CD8-positive, alpha-beta memory T cell (primary cell): ENCODE data around the gene CTDSPL. TPM values are rescaled to one million over a fixed set of nuclear protein-coding genes. Genes with fewer than 3 reads are reported as not detected.

ENCODE experiments used
- CTCF ChIA-PET: fragments of 350-600 bp; sonication (Branson Sonifier 250); formaldehyde crosslinking; loops from one replicate; lab custom pipeline; 2021; ENCODE audit warnings: antibody characterized with exemption; lab: Charles Lee
- POLR2A ChIA-PET: fragments of 350-600 bp; sonication (Branson Sonifier 250); formaldehyde crosslinking; loops from one replicate; lab custom pipeline; 2021; ENCODE audit warnings: antibody characterized with exemption; lab: Charles Lee
- DNase-seq, 5 donors: peaks; one replicate each; pipeline versions ENCODE4 v3.0.0 to v3.0.0-alpha.2; 2020 to 2022; ENCODE audit warnings: mixed read lengths in 1 of 5
- H3K27ac ChIP-seq: one replicate; pipeline ENCODE4 v1.7.0; 2013; ENCODE audit warnings: low read depth, mild to moderate bottlenecking, low read length, moderate library complexity
- H3K27me3 ChIP-seq: 2 replicates; pipeline ENCODE4 v1.7.0; 2013; ENCODE audit warnings: low read length, mild to moderate bottlenecking; ENCODE audit not compliant: insufficient read depth, poor library complexity, severe bottlenecking
- H3K36me3 ChIP-seq: 2 replicates; pipeline ENCODE4 v1.7.0; 2013; ENCODE audit warnings: mild to moderate bottlenecking, low read length, moderate library complexity; ENCODE audit not compliant: insufficient read depth
- H3K4me1 ChIP-seq: 2 replicates; pipeline ENCODE4 v1.7.0; 2013; ENCODE audit warnings: mild to moderate bottlenecking, low read length, moderate library complexity; ENCODE audit not compliant: insufficient read depth
- H3K4me3 ChIP-seq: 2 replicates; pipeline ENCODE4 v1.7.0; 2013; ENCODE audit warnings: mild to moderate bottlenecking, low read length
- H3K9me3 ChIP-seq: 2 replicates; pipeline ENCODE4 v1.7.0; 2013; ENCODE audit warnings: mild to moderate bottlenecking, low read length
- H3K27ac Mint-ChIP-seq, 8 donors: one replicate each; pipeline ENCODE4 v1.8.0; 2020 to 2021; ENCODE audit warnings: mixed read lengths in 8 of 8, mild to moderate bottlenecking in 6 of 8, inconsistent platforms in 3 of 8, moderate library complexity in 3 of 8
- H3K27me3 Mint-ChIP-seq, 2 donors: one replicate each; pipeline ENCODE4 v1.8.0; 2020 to 2021; ENCODE audit warnings: mixed read lengths in 2 of 2, mild to moderate bottlenecking in 1 of 2, moderate library complexity in 1 of 2
- H3K36me3 Mint-ChIP-seq, 3 donors: one replicate each; pipeline ENCODE4 v1.8.0; 2020 to 2021; ENCODE audit warnings: mixed read lengths in 3 of 3, inconsistent platforms in 1 of 3, mild to moderate bottlenecking in 1 of 3
- H3K4me1 Mint-ChIP-seq, 3 donors: one replicate each; pipeline ENCODE4 v1.8.0; 2020 to 2021; ENCODE audit warnings: mixed read lengths in 3 of 3, inconsistent platforms in 1 of 3, mild to moderate bottlenecking in 1 of 3
- H3K4me3 Mint-ChIP-seq, 7 donors: one replicate each; pipeline ENCODE4 v1.8.0; 2020 to 2021; ENCODE audit warnings: mixed read lengths in 7 of 7, mild to moderate bottlenecking in 6 of 7, moderate library complexity in 4 of 7, inconsistent platforms in 2 of 7
- H3K9me3 Mint-ChIP-seq, 5 donors: one replicate each; pipeline ENCODE4 v1.8.0; 2020 to 2022; ENCODE audit warnings: mixed read lengths in 5 of 5, mild to moderate bottlenecking in 3 of 5, moderate library complexity in 2 of 5, inconsistent platforms in 1 of 5
- polyA plus RNA-seq: library from polyadenylated mRNA; unstranded; fragments of 300-500 nt; fragmentation: Illumina TruSeq; gene quantifications from one replicate; pipeline ENCODE4 v1.2.3, GENCODE V29; 2021
- total RNA-seq, 2 experiments: library from RNA; stranded (reverse); gene quantifications; one replicate each; pipeline ENCODE4 v1.2.3, GENCODE V29; 2021

CTDSPL gene
- total and polyA plus RNA-seq, 3 experiments from 2014 or later: 0.74 to 0.84 TPM; not detected in 1

- ChIA-PET CTCF (no interaction called here), POLR2A (no interaction called here)
- H3K9me3 ChIP-seq: no peaks in the 10 kb centered on the region
Observed at GRCh38 chr3:37898424-37898823, 36.7 kb downstream of the CTDSPL start.

GRCh38 chr3:37899101-37899707 is 37.5 kb downstream of the CTDSPL start:
- Mint-ChIP-seq H3K4me3 (no peak overlapping the region), H3K27ac (no peak overlapping the region), H3K9me3 (no peaks in the 10 kb centered on the region), H3K27me3 (peaks cover 10 to 36% of the 10 kb centered on the region in 2 donors), H3K36me3 (no peaks in the 10 kb centered on the region), H3K4me1 (no peaks in the 10 kb centered on the region)
- CTCF ChIA-PET: no interaction called here
- Histone ChIP-seq H3K27me3 (no peaks in the 10 kb centered on the region), H3K4me3 (no peak overlapping the region), H3K27ac (no peak overlapping the region), H3K4me1 (no peaks in the 10 kb centered on the region), H3K9me3 (no peaks in the 10 kb centered on the region), H3K36me3 (no peaks in the 10 kb centered on the region)
- POLR2A ChIA-PET: no interaction called here
- DNase-seq: no peak

More at GRCh38 chr3:37898424-37898823, 36.7 kb downstream of the CTDSPL start:
- no peak overlapping the region for H3K4me3 ChIP-seq
- H3K27me3 ChIP-seq: no peaks in the 10 kb centered on the region
- Mint-ChIP-seq H3K4me3 (no peak overlapping the region), H3K27ac (no peak overlapping the region), H3K36me3 (no peaks in the 10 kb centered on the region), H3K4me1 (no peaks in the 10 kb centered on the region), H3K27me3 (peaks cover 10 to 36% of the 10 kb centered on the region in 2 donors), H3K9me3 (no peaks in the 10 kb centered on the region)
- no peak for DNase-seq
- H3K36me3 ChIP-seq: no peaks in the 10 kb centered on the region
- no peaks in the 10 kb centered on the region for H3K4me1 ChIP-seq
- no peak overlapping the region for H3K27ac ChIP-seq

- Histone ChIP-seq H3K4me1 (no peaks in the 10 kb centered on the region), H3K9me3 (no peaks in the 10 kb centered on the region), H3K36me3 (no peaks in the 10 kb centered on the region), H3K27me3 (no peaks in the 10 kb centered on the region), H3K4me3 (no peak overlapping the region), H3K27ac (no peak overlapping the region)
- DNase-seq: no peak
- no peaks in the 10 kb centered on the region for H3K36me3 Mint-ChIP-seq
- H3K27me3 Mint-ChIP-seq: peaks cover 10 to 39% of the 10 kb centered on the region in 2 donors
- H3K27ac Mint-ChIP-seq: no peak overlapping the region
- no peak overlapping the region for H3K4me3 Mint-ChIP-seq
- ChIA-PET POLR2A (interaction anchor here (0.5 kb wide), 1 partner anchor 1421 kb away, joined by 5 read pairs; no protein-coding TSS in a partner anchor), CTCF (no interaction called here)
- no peaks in the 10 kb centered on the region for H3K4me1 Mint-ChIP-seq
- no peaks in the 10 kb centered on the region for H3K9me3 Mint-ChIP-seq
Observed at GRCh38 chr3:37899711-37900306, 38.1 kb downstream of the CTDSPL start.

- peaks cover 4% of the 10 kb centered on the region for H3K4me1 ChIP-seq
- H3K9me3 ChIP-seq: no peaks in the 10 kb centered on the region
- no peaks in the 10 kb centered on the region for H3K36me3 Mint-ChIP-seq
- DNase-seq: no peak
- no peaks in the 10 kb centered on the region for H3K27me3 ChIP-seq
- H3K27ac Mint-ChIP-seq: no peak overlapping the region
- H3K36me3 ChIP-seq: no peaks in the 10 kb centered on the region
- peaks cover 11 to 35% of the 10 kb centered on the region in 2 donors for H3K27me3 Mint-ChIP-seq
- no peak overlapping the region for H3K4me3 ChIP-seq
- H3K9me3 Mint-ChIP-seq: no peaks in the 10 kb centered on the region
- no peak overlapping the region for H3K4me3 Mint-ChIP-seq
- H3K27ac ChIP-seq: no peak overlapping the region
- CTCF ChIA-PET: no interaction called here
- POLR2A ChIA-PET: no interaction called here
- H3K4me1 Mint-ChIP-seq: peaks cover 3 to 7% (median 6%) of the 10 kb centered on the region in 3 donors
Observed at GRCh38 chr3:37901721-37902120, 40.0 kb downstream of the CTDSPL start.

- no peaks in the 10 kb centered on the region for H3K9me3 ChIP-seq
- H3K4me1 Mint-ChIP-seq: peaks cover 13 to 16% (median 14%) of the 10 kb centered on the region in 3 donors
- no peaks in the 10 kb centered on the region for H3K36me3 ChIP-seq
- H3K9me3 Mint-ChIP-seq: no peaks in the 10 kb centered on the region
- H3K4me3 Mint-ChIP-seq: no peak overlapping the region
- H3K27me3 ChIP-seq: no peaks in the 10 kb centered on the region
- H3K27me3 Mint-ChIP-seq: peaks cover 11 to 30% of the 10 kb centered on the region in 2 donors
- DNase-seq: no peak
- H3K27ac Mint-ChIP-seq: no peak overlapping the region
- peaks cover 13% of the 10 kb centered on the region for H3K4me1 ChIP-seq
- H3K4me3 ChIP-seq: no peak overlapping the region
- POLR2A ChIA-PET: no interaction called here
- H3K27ac ChIP-seq: no peak overlapping the region
- CTCF ChIA-PET: no interaction called here
- no peaks in the 10 kb centered on the region for H3K36me3 Mint-ChIP-seq
Observed at GRCh38 chr3:37902674-37903073, 41.0 kb downstream of the CTDSPL start.

- Mint-ChIP-seq H3K4me1 (peaks cover 18 to 23% (median 19%) of the 10 kb centered on the region in 3 donors), H3K27me3 (peaks cover 11 to 30% of the 10 kb centered on the region in 2 donors), H3K27ac (no peak overlapping the region), H3K4me3 (no peak overlapping the region), H3K36me3 (no peaks in the 10 kb centered on the region), H3K9me3 (no peaks in the 10 kb centered on the region)
- no peak for DNase-seq
- no peaks in the 10 kb centered on the region for H3K27me3 ChIP-seq
- no peak overlapping the region for H3K27ac ChIP-seq
- ChIA-PET POLR2A (no interaction called here), CTCF (no interaction called here)
- H3K9me3 ChIP-seq: no peaks in the 10 kb centered on the region
- H3K36me3 ChIP-seq: no peaks in the 10 kb centered on the region
- H3K4me1 ChIP-seq: peaks cover 17% of the 10 kb centered on the region
- no peak overlapping the region for H3K4me3 ChIP-seq
Observed at GRCh38 chr3:37903320-37903719, 41.6 kb downstream of the CTDSPL start.

GRCh38 chr3:37903734-37904133 is 42.1 kb downstream of the CTDSPL start:
- H3K4me3 Mint-ChIP-seq: no peak overlapping the region
- ChIA-PET CTCF (no interaction called here), POLR2A (no interaction called here)
- Histone ChIP-seq H3K9me3 (no peaks in the 10 kb centered on the region), H3K27me3 (no peaks in the 10 kb centered on the region), H3K4me3 (no peak overlapping the region), H3K27ac (no peak overlapping the region), H3K4me1 (peaks cover 17% of the 10 kb centered on the region), H3K36me3 (no peaks in the 10 kb centered on the region)
- no peaks in the 10 kb centered on the region for H3K36me3 Mint-ChIP-seq
- peaks cover 11 to 27% of the 10 kb centered on the region in 2 donors for H3K27me3 Mint-ChIP-seq
- peaks cover 18 to 26% (median 23%) of the 10 kb centered on the region in 3 donors for H3K4me1 Mint-ChIP-seq
- no peaks in the 10 kb centered on the region for H3K9me3 Mint-ChIP-seq
- DNase-seq: no peak
- no peak overlapping the region for H3K27ac Mint-ChIP-seq

- no peaks in the 10 kb centered on the region for H3K9me3 Mint-ChIP-seq
- peaks cover 11 to 21% of the 10 kb centered on the region in 2 donors for H3K27me3 Mint-ChIP-seq
- H3K4me3 ChIP-seq: no peak overlapping the region
- no peaks in the 10 kb centered on the region for H3K36me3 Mint-ChIP-seq
- no peaks in the 10 kb centered on the region for H3K9me3 ChIP-seq
- H3K27ac Mint-ChIP-seq: no peak overlapping the region
- no peak overlapping the region for H3K4me3 Mint-ChIP-seq
- no peaks in the 10 kb centered on the region for H3K36me3 ChIP-seq
- DNase-seq: no peak
- no peak overlapping the region for H3K27ac ChIP-seq
- peaks cover 18 to 26% (median 23%) of the 10 kb centered on the region in 3 donors for H3K4me1 Mint-ChIP-seq
- peaks cover 17% of the 10 kb centered on the region for H3K4me1 ChIP-seq
- no peaks in the 10 kb centered on the region for H3K27me3 ChIP-seq
- POLR2A ChIA-PET: no interaction called here
- CTCF ChIA-PET: no interaction called here
Observed at GRCh38 chr3:37904601-37905000, 42.9 kb downstream of the CTDSPL start.
